GM23338 (cell line): ENCODE results near the gene KIAA1217. TPM values are rescaled to one million over a fixed set of nuclear protein-coding genes. Genes with fewer than 3 reads are reported as not detected.

Source experiments
- ATAC-seq: fragments of 200-7000 bp; cut with Tn5 transposase; 3 replicates; pipeline ENCODE4 v1.9.1; 2020
- DNase-seq: peaks from one replicate; pipeline ENCODE4 v3.0.0-alpha.2; 2015; ENCODE audit warnings: low spot score
- H2AFZ ChIP-seq: fragments of 200-600 bp; sonication (generic); 2 replicates; pipeline ENCODE4 v1.8.0; 2016; ENCODE audit warnings: antibody characterized with exemption, mild to moderate bottlenecking, moderate library complexity
- H3F3A ChIP-seq: fragments of 200-600 bp; sonication (generic); replicated peaks from 2 replicates; pipeline ENCODE4 v1.8.0; 2017; ENCODE audit warnings: antibody characterized with exemption, mixed run types, low read depth
- H3K27ac ChIP-seq: fragments of 200-600 bp; sonication (generic); 2 replicates; pipeline ENCODE4 v1.6.1; 2016; ENCODE audit warnings: low read depth
- H3K27me3 ChIP-seq: fragments of 200-600 bp; sonication (generic); 2 replicates; pipeline ENCODE4 v1.8.0; 2016; ENCODE audit warnings: mild to moderate bottlenecking, mixed run types, moderate library complexity; ENCODE audit not compliant: insufficient read depth
- H3K36me3 ChIP-seq: fragments of 200-600 bp; sonication (generic); 2 replicates; pipeline ENCODE4 v1.8.0; 2016; ENCODE audit warnings: mild to moderate bottlenecking; ENCODE audit not compliant: insufficient read depth
- H3K4me1 ChIP-seq: fragments of 200-600 bp; sonication (generic); 2 replicates; pipeline ENCODE4 v1.8.0; 2016; ENCODE audit warnings: mild to moderate bottlenecking, moderate library complexity; ENCODE audit not compliant: insufficient read depth
- H3K4me2 ChIP-seq: fragments of 200-600 bp; sonication (generic); 2 replicates; pipeline ENCODE4 v1.7.1; 2017; ENCODE audit warnings: mixed run types
- H3K4me3 ChIP-seq: fragments of 200-600 bp; sonication (generic); 2 replicates; pipeline ENCODE4 v1.6.1; 2016; ENCODE audit warnings: mixed run types
- H3K79me2 ChIP-seq: fragments of 200-600 bp; sonication (generic); replicated peaks from 2 replicates; pipeline ENCODE4 v1.8.0; 2017; ENCODE audit warnings: mild to moderate bottlenecking; ENCODE audit not compliant: insufficient read depth
- H3K9me2 ChIP-seq: fragments of 200-600 bp; sonication (generic); 2 replicates; pipeline ENCODE4 v1.8.0; 2017; ENCODE audit not compliant: insufficient read depth
- H4K20me1 ChIP-seq: fragments of 200-600 bp; sonication (generic); replicated peaks from 2 replicates; pipeline ENCODE4 v1.8.0; 2017; ENCODE audit warnings: mild to moderate bottlenecking; ENCODE audit not compliant: insufficient read depth
- H3K27ac Mint-ChIP-seq: 2 replicates; pipeline ENCODE4 v1.8.0; 2020; ENCODE audit warnings: inconsistent platforms, mild to moderate bottlenecking, moderate library complexity, mixed read lengths
- H3K27me3 Mint-ChIP-seq: 3 replicates; pipeline ENCODE4 v1.8.0; 2022; ENCODE audit warnings: low read depth, mild to moderate bottlenecking, moderate library complexity, mixed read lengths, inconsistent platforms; ENCODE audit not compliant: insufficient read depth, poor library complexity
- H3K36me3 Mint-ChIP-seq: 3 replicates; pipeline ENCODE4 v1.8.0; 2021; ENCODE audit warnings: low read depth, mild to moderate bottlenecking, inconsistent platforms, moderate library complexity, mixed read lengths
- H3K4me1 Mint-ChIP-seq: 3 replicates; pipeline ENCODE4 v1.8.0; 2020; ENCODE audit warnings: mild to moderate bottlenecking, inconsistent platforms, mixed read lengths
- H3K4me3 Mint-ChIP-seq: 3 replicates; pipeline ENCODE4 v1.8.0; 2021; ENCODE audit warnings: moderate library complexity, mild to moderate bottlenecking, inconsistent platforms, mixed read lengths
- H3K9me3 Mint-ChIP-seq: 3 replicates; pipeline ENCODE4 v1.8.0; 2020; ENCODE audit warnings: moderate library complexity, mild to moderate bottlenecking, inconsistent platforms, mixed read lengths
- CREB1 ChIP-seq: fragments of 250-450 bp; sonication (Bioruptor Pico); IDR thresholded peaks from 2 replicates; pipeline ENCODE4 v1.5.0; 2020; ENCODE audit warnings: low read depth, mild to moderate bottlenecking, moderate library complexity
- EZH2 ChIP-seq: fragments of 200-600 bp; sonication (generic); IDR thresholded peaks from one replicate; pipeline ENCODE4 v1.8.0; 2017; ENCODE audit warnings: antibody characterized with exemption, mild to moderate bottlenecking, low read depth; ENCODE audit not compliant: unreplicated experiment
- EZH2phosphoT487 ChIP-seq: fragments of 200-600 bp; sonication (generic); IDR thresholded peaks from one replicate; pipeline ENCODE4 v1.8.1; 2018; ENCODE audit warnings: antibody characterized with exemption; ENCODE audit not compliant: unreplicated experiment
- JUNB ChIP-seq: IDR thresholded peaks from one replicate; pipeline ENCODE4 v1.6.1; 2016; ENCODE audit warnings: antibody characterized with exemption; ENCODE audit not compliant: unreplicated experiment
- NANOG ChIP-seq: IDR thresholded peaks from 2 replicates; pipeline ENCODE4 v1.6.1; 2016; ENCODE audit warnings: antibody characterized with exemption, borderline replicate concordance
- POLR2AphosphoS5 ChIP-seq: IDR thresholded peaks from 2 replicates; pipeline ENCODE4 v1.6.1; 2016; ENCODE audit warnings: antibody characterized with exemption, low read depth
- STAT1 ChIP-seq: IDR thresholded peaks from one replicate; pipeline ENCODE4 v1.6.1; 2016; ENCODE audit warnings: antibody characterized with exemption; ENCODE audit not compliant: unreplicated experiment
- ZNF114 ChIP-seq: fragments of 250-450 bp; sonication (Bioruptor Pico); IDR thresholded peaks from 2 replicates; pipeline ENCODE4 v1.5.0; 2020; ENCODE audit warnings: mild to moderate bottlenecking, moderate library complexity
- ZNF331 ChIP-seq: fragments of 250-450 bp; sonication (Bioruptor Pico); IDR thresholded peaks from 2 replicates; pipeline ENCODE4 v1.5.0; 2020; ENCODE audit warnings: low read depth, mild to moderate bottlenecking, moderate library complexity
- polyA plus RNA-seq: library from polyadenylated mRNA; unstranded; fragments of >200 nt; fragmentation: Nextera tagmentation; extraction: Ambion mirVana; gene quantifications from 2 replicates; pipeline ENCODE4 v1.2.1, GENCODE V29; 2016
- total RNA-seq: library from RNA; depleted of rRNA; stranded (reverse); fragments of >200 nt; shearing (Covaris generic); gene quantifications from 2 replicates; pipeline ENCODE4 v1.2.3, GENCODE V29; 2014
- TF ChIP-seq, protein P1 (sequence below), 2 experiments: fragments of 200-600 bp in 1 of 2; sonication (generic) in 1 of 2; conservative IDR thresholded peaks; 2 replicates each; pipeline versions ENCODE4 v1.5.1 to v1.6.1; 2016 to 2017; ENCODE audit warnings: antibody characterized with exemption in 2 of 2, low read depth in 2 of 2, mild to moderate bottlenecking in 2 of 2, moderate library complexity in 1 of 2
- TF ChIP-seq, protein P2 (sequence below): IDR thresholded peaks from one replicate; pipeline ENCODE4 v1.6.1; 2018; ENCODE audit warnings: antibody characterized with exemption; ENCODE audit not compliant: unreplicated experiment
- TF ChIP-seq, protein P3 (sequence below): IDR thresholded peaks from 2 replicates; pipeline ENCODE4 v1.6.1; 2016; ENCODE audit warnings: antibody characterized with exemption
- TF ChIP-seq, protein P4 (sequence below): fragments of 250-450 bp; sonication (Bioruptor Pico); IDR thresholded peaks from 2 replicates; pipeline ENCODE4 v1.5.0; 2020; ENCODE audit warnings: mild to moderate bottlenecking, moderate library complexity

The KIAA1217 gene
- total and polyA plus RNA-seq, 2 experiments from 2014 or later: 6.4 to 9.1 TPM

DNA sequence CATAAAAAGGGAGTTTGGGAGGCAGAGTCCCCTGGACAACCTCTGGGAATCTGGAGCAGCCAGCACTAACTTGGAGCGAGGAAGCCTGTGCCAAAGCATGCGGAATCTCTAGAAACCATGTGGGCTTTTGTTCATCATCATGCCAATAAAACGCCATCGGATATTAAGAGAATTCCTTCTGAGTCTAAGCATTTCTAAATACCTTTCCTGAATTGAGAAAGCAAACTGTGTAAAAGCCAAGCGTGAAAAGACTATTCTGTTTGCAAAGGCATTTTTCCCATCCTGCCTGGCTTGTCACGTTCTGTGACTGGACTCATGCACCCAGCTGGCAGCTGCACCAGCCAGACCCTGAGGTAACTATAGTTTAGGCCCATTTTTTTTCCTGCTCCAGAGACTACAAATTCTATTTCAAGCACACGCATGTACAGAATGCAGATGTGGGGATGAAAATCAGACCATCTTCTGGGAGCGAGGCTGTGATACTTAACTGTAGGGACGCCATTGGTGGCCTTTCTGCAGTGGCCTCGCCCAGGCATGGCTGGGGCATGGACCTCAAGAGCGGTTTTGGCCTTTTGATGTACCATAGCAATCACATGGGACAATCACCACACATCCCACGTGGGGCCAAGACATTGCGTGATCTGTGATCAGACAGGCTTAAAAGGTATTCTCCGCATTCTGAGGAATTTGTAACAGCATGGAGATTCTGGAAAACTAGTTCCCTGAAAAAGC is 218.9 kb downstream of the KIAA1217 start:
- Mint-ChIP-seq H3K4me3 (no peak overlapping the region), H3K4me1 (0 out of 3 replicates have a peak, but pooled peaks cover 4% of the 10 kb centered on the region), H3K9me3 (no peaks in the 10 kb centered on the region), H3K27me3 (no peaks in the 10 kb centered on the region), H3K36me3 (no peaks in the 10 kb centered on the region; the same call in 2 of the 3 replicates), H3K27ac (no peak overlapping the region)
- no peak for DNase-seq
- no peak overlapping the region for H3K4me3 ChIP-seq
- no peaks in the 10 kb centered on the region for H3F3A ChIP-seq
- H3K9me2 ChIP-seq: no peaks in the 10 kb centered on the region
- no peak overlapping the region for H3K4me2 ChIP-seq
- TF ChIP-seq, protein P1, sequence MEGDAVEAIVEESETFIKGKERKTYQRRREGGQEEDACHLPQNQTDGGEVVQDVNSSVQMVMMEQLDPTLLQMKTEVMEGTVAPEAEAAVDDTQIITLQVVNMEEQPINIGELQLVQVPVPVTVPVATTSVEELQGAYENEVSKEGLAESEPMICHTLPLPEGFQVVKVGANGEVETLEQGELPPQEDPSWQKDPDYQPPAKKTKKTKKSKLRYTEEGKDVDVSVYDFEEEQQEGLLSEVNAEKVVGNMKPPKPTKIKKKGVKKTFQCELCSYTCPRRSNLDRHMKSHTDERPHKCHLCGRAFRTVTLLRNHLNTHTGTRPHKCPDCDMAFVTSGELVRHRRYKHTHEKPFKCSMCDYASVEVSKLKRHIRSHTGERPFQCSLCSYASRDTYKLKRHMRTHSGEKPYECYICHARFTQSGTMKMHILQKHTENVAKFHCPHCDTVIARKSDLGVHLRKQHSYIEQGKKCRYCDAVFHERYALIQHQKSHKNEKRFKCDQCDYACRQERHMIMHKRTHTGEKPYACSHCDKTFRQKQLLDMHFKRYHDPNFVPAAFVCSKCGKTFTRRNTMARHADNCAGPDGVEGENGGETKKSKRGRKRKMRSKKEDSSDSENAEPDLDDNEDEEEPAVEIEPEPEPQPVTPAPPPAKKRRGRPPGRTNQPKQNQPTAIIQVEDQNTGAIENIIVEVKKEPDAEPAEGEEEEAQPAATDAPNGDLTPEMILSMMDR (conservative IDR thresholded peaks at IDR 0.05; ENCODE audit: low read depth in 2 of 2): no peak
- no peak for TF ChIP-seq STAT1
- no peak for TF ChIP-seq EZH2
- TF ChIP-seq ZNF331 (CRISPR knock-in tag): no peak
- TF ChIP-seq POLR2AphosphoS5: no peak
- TF ChIP-seq, protein P2, sequence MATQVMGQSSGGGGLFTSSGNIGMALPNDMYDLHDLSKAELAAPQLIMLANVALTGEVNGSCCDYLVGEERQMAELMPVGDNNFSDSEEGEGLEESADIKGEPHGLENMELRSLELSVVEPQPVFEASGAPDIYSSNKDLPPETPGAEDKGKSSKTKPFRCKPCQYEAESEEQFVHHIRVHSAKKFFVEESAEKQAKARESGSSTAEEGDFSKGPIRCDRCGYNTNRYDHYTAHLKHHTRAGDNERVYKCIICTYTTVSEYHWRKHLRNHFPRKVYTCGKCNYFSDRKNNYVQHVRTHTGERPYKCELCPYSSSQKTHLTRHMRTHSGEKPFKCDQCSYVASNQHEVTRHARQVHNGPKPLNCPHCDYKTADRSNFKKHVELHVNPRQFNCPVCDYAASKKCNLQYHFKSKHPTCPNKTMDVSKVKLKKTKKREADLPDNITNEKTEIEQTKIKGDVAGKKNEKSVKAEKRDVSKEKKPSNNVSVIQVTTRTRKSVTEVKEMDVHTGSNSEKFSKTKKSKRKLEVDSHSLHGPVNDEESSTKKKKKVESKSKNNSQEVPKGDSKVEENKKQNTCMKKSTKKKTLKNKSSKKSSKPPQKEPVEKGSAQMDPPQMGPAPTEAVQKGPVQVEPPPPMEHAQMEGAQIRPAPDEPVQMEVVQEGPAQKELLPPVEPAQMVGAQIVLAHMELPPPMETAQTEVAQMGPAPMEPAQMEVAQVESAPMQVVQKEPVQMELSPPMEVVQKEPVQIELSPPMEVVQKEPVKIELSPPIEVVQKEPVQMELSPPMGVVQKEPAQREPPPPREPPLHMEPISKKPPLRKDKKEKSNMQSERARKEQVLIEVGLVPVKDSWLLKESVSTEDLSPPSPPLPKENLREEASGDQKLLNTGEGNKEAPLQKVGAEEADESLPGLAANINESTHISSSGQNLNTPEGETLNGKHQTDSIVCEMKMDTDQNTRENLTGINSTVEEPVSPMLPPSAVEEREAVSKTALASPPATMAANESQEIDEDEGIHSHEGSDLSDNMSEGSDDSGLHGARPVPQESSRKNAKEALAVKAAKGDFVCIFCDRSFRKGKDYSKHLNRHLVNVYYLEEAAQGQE: no peak
- TF ChIP-seq ZNF114 (CRISPR knock-in tag): no peak
- TF ChIP-seq, protein P3, sequence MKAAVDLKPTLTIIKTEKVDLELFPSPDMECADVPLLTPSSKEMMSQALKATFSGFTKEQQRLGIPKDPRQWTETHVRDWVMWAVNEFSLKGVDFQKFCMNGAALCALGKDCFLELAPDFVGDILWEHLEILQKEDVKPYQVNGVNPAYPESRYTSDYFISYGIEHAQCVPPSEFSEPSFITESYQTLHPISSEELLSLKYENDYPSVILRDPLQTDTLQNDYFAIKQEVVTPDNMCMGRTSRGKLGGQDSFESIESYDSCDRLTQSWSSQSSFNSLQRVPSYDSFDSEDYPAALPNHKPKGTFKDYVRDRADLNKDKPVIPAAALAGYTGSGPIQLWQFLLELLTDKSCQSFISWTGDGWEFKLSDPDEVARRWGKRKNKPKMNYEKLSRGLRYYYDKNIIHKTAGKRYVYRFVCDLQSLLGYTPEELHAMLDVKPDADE: no peak
- TF ChIP-seq EZH2phosphoT487: no peak
- TF ChIP-seq JUNB: no peak
- TF ChIP-seq, protein P4, sequence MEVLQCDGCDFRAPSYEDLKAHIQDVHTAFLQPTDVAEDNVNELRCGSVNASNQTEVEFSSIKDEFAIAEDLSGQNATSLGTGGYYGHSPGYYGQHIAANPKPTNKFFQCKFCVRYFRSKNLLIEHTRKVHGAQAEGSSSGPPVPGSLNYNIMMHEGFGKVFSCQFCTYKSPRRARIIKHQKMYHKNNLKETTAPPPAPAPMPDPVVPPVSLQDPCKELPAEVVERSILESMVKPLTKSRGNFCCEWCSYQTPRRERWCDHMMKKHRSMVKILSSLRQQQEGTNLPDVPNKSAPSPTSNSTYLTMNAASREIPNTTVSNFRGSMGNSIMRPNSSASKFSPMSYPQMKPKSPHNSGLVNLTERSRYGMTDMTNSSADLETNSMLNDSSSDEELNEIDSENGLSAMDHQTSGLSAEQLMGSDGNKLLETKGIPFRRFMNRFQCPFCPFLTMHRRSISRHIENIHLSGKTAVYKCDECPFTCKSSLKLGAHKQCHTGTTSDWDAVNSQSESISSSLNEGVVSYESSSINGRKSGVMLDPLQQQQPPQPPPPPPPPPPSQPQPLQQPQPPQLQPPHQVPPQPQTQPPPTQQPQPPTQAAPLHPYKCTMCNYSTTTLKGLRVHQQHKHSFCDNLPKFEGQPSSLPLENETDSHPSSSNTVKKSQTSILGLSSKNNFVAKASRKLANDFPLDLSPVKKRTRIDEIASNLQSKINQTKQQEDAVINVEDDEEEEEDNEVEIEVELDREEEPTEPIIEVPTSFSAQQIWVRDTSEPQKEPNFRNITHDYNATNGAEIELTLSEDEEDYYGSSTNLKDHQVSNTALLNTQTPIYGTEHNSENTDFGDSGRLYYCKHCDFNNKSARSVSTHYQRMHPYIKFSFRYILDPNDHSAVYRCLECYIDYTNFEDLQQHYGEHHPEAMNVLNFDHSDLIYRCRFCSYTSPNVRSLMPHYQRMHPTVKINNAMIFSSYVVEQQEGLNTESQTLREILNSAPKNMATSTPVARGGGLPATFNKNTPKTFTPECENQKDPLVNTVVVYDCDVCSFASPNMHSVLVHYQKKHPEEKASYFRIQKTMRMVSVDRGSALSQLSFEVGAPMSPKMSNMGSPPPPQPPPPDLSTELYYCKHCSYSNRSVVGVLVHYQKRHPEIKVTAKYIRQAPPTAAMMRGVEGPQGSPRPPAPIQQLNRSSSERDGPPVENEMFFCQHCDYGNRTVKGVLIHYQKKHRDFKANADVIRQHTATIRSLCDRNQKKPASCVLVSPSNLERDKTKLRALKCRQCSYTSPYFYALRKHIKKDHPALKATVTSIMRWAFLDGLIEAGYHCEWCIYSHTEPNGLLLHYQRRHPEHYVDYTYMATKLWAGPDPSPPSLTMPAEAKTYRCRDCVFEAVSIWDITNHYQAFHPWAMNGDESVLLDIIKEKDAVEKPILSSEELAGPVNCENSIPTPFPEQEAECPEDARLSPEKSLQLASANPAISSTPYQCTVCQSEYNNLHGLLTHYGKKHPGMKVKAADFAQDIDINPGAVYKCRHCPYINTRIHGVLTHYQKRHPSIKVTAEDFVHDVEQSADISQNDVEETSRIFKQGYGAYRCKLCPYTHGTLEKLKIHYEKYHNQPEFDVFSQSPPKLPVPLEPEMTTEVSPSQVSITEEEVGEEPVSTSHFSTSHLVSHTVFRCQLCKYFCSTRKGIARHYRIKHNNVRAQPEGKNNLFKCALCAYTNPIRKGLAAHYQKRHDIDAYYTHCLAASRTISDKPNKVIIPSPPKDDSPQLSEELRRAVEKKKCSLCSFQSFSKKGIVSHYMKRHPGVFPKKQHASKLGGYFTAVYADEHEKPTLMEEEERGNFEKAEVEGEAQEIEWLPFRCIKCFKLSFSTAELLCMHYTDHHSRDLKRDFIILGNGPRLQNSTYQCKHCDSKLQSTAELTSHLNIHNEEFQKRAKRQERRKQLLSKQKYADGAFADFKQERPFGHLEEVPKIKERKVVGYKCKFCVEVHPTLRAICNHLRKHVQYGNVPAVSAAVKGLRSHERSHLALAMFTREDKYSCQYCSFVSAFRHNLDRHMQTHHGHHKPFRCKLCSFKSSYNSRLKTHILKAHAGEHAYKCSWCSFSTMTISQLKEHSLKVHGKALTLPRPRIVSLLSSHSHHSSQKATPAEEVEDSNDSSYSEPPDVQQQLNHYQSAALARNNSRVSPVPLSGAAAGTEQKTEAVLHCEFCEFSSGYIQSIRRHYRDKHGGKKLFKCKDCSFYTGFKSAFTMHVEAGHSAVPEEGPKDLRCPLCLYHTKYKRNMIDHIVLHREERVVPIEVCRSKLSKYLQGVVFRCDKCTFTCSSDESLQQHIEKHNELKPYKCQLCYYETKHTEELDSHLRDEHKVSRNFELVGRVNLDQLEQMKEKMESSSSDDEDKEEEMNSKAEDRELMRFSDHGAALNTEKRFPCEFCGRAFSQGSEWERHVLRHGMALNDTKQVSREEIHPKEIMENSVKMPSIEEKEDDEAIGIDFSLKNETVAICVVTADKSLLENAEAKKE: no peak
- TF ChIP-seq NANOG: no peak
- no peak for TF ChIP-seq CREB1 (CRISPR knock-in tag)
- no peak overlapping the region for H3K27ac ChIP-seq
- no peaks in the 10 kb centered on the region for H3K27me3 ChIP-seq
- no peak for ATAC-seq
- H3K79me2 ChIP-seq: no peaks in the 10 kb centered on the region
- H3K36me3 ChIP-seq: no peaks in the 10 kb centered on the region
- no peaks in the 10 kb centered on the region for H3K4me1 ChIP-seq
- no peak overlapping the region for H2AFZ ChIP-seq
- H4K20me1 ChIP-seq: no peaks in the 10 kb centered on the region
